ENCODE results near the gene ZBTB33. TPM values are rescaled to one million over a fixed set of nuclear protein-coding genes. Genes with fewer than 3 reads are reported as not detected.
A peak's percentile ranks its signal among the peaks of the same experiment; 100 is the strongest.

Gene ZBTB33
- total and polyA plus RNA-seq, 2 of the 13 experiments (the other 11 are each of a cell fraction or from before 2014, with no cell fraction given): 6.5 to 20.2 TPM

DNA sequence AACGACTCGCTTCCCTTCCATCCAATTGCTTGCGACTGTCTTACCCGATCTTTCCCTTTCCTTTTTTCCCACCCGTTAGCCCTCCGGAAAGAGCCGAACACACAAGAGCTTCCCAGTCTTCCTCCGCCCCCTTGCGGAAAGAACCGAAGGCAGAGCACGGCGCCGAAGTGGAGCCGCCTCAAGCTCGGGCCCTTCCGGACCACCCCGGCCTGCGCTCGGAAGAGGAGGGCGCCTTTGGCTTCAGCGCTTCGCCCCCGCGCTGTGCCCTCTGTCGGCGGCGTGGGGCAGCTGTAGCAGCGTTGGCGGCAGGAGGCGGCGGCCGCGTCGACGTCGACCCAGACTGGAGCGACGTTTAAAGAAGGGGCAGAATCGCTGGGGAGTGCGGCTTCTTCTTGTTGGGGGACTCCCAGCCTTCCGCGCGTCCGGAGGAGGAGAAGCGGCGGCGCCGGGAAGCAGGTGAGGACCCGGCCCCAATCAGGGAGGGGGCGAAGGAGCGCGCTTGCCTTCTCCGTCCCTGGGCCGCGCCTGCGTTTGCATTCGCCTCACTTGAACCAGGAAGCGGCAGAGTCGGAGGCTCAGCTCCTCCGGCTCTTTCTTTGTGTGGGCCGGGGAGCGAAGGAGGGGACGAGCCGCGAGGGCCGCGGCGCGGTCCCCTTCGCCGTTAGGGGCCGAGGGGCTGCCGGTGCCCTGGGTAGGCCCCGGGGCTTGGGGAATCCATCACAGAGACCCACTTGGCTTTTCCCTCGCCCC lies at the start of gene ZBTB33 (continued):
- TF ChIP-seq, protein P1, sequence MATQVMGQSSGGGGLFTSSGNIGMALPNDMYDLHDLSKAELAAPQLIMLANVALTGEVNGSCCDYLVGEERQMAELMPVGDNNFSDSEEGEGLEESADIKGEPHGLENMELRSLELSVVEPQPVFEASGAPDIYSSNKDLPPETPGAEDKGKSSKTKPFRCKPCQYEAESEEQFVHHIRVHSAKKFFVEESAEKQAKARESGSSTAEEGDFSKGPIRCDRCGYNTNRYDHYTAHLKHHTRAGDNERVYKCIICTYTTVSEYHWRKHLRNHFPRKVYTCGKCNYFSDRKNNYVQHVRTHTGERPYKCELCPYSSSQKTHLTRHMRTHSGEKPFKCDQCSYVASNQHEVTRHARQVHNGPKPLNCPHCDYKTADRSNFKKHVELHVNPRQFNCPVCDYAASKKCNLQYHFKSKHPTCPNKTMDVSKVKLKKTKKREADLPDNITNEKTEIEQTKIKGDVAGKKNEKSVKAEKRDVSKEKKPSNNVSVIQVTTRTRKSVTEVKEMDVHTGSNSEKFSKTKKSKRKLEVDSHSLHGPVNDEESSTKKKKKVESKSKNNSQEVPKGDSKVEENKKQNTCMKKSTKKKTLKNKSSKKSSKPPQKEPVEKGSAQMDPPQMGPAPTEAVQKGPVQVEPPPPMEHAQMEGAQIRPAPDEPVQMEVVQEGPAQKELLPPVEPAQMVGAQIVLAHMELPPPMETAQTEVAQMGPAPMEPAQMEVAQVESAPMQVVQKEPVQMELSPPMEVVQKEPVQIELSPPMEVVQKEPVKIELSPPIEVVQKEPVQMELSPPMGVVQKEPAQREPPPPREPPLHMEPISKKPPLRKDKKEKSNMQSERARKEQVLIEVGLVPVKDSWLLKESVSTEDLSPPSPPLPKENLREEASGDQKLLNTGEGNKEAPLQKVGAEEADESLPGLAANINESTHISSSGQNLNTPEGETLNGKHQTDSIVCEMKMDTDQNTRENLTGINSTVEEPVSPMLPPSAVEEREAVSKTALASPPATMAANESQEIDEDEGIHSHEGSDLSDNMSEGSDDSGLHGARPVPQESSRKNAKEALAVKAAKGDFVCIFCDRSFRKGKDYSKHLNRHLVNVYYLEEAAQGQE (IDR thresholded peaks at IDR 0.05; ENCODE audit: borderline replicate concordance in 1 of 2, low read depth in 1 of 2, low read length in 2 of 2): no peak
- TF ChIP-seq TAF15 (IDR thresholded peaks at IDR 0.05; ENCODE audit: low read depth, low read length, poor library complexity, severe bottlenecking): no peak
- TF ChIP-seq ZNF232 (CRISPR knock-in tag; IDR thresholded peaks at IDR 0.05; ENCODE audit: borderline replicate concordance): no peak
- TF ChIP-seq MZF1 (CRISPR knock-in tag; IDR thresholded peaks at IDR 0.05; ENCODE audit: borderline replicate concordance): no peak
- no peak for TF ChIP-seq ZNF614 (CRISPR knock-in tag; IDR thresholded peaks at IDR 0.05; ENCODE audit: borderline replicate concordance)
- no peak; the same call in 1 of the 2 replicates for TF ChIP-seq TSC22D2 (CRISPR knock-in tag; IDR thresholded peaks at IDR 0.05; ENCODE audit: borderline replicate concordance)
- TF ChIP-seq SALL2 (CRISPR knock-in tag; IDR thresholded peaks at IDR 0.05): 0 out of 2 replicates have a peak, but pooled peaks have one; percentile 33
- TF ChIP-seq MTA3 (CRISPR knock-in tag; IDR thresholded peaks at IDR 0.05): no peak
- TF ChIP-seq SUZ12 (IDR thresholded peaks at IDR 0.05; ENCODE audit: low read depth, low read length): no peak
- TF ChIP-seq ZNF562 (CRISPR knock-in tag; IDR thresholded peaks at IDR 0.05; ENCODE audit: borderline replicate concordance): no peak
- TF ChIP-seq TARDBP (CRISPR knock-in tag; IDR thresholded peaks at IDR 0.05): peak; percentile 74; the same call in 1 of the 2 replicates
- TF ChIP-seq, protein P2, sequence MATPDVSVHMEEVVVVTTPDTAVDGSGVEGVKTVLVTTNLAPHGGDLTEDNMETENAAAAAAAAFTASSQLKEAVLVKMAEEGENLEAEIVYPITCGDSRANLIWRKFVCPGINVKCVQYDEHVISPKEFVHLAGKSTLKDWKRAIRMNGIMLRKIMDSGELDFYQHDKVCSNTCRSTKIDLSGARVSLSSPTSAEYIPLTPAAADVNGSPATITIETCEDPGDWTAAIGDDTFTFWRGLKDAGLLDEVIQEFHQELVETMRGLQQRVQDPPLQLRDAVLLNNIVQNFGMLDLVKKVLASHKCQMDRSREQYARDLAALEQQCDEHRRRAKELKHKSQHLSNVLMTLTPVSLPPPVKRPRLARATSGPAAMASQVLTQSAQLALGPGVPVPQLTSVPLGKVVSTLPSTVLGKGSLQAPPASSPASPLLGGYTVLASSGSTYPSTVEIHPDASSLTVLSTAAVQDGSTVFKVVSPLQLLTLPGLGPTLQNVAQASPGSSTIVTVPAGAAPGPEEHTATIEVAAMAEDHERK (CRISPR knock-in tag; IDR thresholded peaks at IDR 0.05; ENCODE audit: low read depth): 0 out of 2 replicates have a peak, but pooled peaks have one; percentile 41
- TF ChIP-seq, protein P3, sequence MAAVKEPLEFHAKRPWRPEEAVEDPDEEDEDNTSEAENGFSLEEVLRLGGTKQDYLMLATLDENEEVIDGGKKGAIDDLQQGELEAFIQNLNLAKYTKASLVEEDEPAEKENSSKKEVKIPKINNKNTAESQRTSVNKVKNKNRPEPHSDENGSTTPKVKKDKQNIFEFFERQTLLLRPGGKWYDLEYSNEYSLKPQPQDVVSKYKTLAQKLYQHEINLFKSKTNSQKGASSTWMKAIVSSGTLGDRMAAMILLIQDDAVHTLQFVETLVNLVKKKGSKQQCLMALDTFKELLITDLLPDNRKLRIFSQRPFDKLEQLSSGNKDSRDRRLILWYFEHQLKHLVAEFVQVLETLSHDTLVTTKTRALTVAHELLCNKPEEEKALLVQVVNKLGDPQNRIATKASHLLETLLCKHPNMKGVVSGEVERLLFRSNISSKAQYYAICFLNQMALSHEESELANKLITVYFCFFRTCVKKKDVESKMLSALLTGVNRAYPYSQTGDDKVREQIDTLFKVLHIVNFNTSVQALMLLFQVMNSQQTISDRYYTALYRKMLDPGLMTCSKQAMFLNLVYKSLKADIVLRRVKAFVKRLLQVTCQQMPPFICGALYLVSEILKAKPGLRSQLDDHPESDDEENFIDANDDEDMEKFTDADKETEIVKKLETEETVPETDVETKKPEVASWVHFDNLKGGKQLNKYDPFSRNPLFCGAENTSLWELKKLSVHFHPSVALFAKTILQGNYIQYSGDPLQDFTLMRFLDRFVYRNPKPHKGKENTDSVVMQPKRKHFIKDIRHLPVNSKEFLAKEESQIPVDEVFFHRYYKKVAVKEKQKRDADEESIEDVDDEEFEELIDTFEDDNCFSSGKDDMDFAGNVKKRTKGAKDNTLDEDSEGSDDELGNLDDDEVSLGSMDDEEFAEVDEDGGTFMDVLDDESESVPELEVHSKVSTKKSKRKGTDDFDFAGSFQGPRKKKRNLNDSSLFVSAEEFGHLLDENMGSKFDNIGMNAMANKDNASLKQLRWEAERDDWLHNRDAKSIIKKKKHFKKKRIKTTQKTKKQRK (IDR thresholded peaks at IDR 0.05; ENCODE audit: low read length): no peak
- TF ChIP-seq, protein P4, sequence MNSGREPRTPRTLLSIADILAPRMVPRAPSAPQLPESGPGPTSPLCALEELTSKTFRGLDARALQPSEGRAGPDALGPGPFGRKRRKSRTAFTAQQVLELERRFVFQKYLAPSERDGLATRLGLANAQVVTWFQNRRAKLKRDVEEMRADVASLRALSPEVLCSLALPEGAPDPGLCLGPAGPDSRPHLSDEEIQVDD (CRISPR knock-in tag; IDR thresholded peaks at IDR 0.05; ENCODE audit: borderline replicate concordance): no peak
- no peak for TF ChIP-seq FOXO1 (CRISPR knock-in tag; IDR thresholded peaks at IDR 0.05)
- TF ChIP-seq ELF3 (CRISPR knock-in tag; IDR thresholded peaks at IDR 0.05): peak; percentile 46; the same call in 1 of the 2 replicates
- no peak for TF ChIP-seq SMAD1 (CRISPR knock-in tag; IDR thresholded peaks at IDR 0.05; ENCODE audit: borderline replicate concordance, low read depth)
- TF ChIP-seq, protein P5, sequence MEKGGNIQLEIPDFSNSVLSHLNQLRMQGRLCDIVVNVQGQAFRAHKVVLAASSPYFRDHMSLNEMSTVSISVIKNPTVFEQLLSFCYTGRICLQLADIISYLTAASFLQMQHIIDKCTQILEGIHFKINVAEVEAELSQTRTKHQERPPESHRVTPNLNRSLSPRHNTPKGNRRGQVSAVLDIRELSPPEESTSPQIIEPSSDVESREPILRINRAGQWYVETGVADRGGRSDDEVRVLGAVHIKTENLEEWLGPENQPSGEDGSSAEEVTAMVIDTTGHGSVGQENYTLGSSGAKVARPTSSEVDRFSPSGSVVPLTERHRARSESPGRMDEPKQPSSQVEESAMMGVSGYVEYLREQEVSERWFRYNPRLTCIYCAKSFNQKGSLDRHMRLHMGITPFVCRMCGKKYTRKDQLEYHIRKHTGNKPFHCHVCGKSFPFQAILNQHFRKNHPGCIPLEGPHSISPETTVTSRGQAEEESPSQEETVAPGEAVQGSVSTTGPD (CRISPR knock-in tag; IDR thresholded peaks at IDR 0.05): no peak

All from HepG2 (cell line).